Measurements from ENCODE around the gene LGR6.

LGR6 gene

DNA sequence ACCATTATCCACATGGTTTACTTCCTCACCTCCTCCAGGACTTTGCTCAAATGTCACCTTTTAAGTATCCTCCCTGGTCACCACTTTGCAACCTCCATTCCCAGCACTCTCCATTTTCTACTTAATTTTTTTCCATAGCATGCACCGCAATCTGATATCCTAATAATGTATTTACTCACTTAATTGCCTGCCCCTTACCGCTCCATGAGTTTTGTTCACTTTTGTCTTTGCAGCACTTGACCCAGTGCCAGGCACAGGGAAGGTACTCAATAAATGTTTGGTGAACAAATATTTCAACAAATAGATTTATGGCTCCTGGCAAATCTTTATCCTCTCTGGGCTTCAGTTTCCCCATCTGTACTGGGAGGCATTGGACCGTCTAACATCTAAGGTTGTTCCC lies 94.6 kb downstream of the LGR6 start:
- H3K9me3 ChIP-seq (ENCODE audit: insufficient read depth, low read depth, low read length) = no peaks in the 10 kb centered on the region
- H2BK120ac ChIP-seq (ENCODE audit: insufficient read depth, low read length, poor library complexity) = no peak overlapping the region
- no peak overlapping the region for H4K12ac ChIP-seq (ENCODE audit: low read depth, low read length)
- H2AFZ ChIP-seq (ENCODE audit: insufficient read depth, low read length, poor library complexity) = no peak overlapping the region
- H3K18ac ChIP-seq (ENCODE audit: low read length) = no peak overlapping the region
- no peak overlapping the region for H3K9ac ChIP-seq (ENCODE audit: low read length)
- no peak overlapping the region for H2AK5ac ChIP-seq (ENCODE audit: low read length)
- no peak for DNase-seq
- no peak overlapping the region for H2BK12ac ChIP-seq (ENCODE audit: low read length)
- H4K91ac ChIP-seq (ENCODE audit: low read depth, low read length) = no peak overlapping the region
- H2BK5ac ChIP-seq (ENCODE audit: low read depth, low read length, poor library complexity) = no peak overlapping the region
- H3K27me3 ChIP-seq (ENCODE audit: insufficient read depth, low read length) = no peaks in the 10 kb centered on the region
- peaks cover 0 to 5% of the 10 kb centered on the region in 2 experiments for H3K4me1 ChIP-seq (ENCODE audit: control insufficient read depth in 1 of 2, insufficient read depth in 2 of 2, low read length in 2 of 2)
- no peak overlapping the region for H3K14ac ChIP-seq (ENCODE audit: low read length)
- H3K4me2 ChIP-seq (ENCODE audit: low read length) = no peak overlapping the region
- H3K79me1 ChIP-seq (ENCODE audit: low read length) = no peaks in the 10 kb centered on the region
- no peak overlapping the region for H3K27ac ChIP-seq (ENCODE audit: low read depth, low read length)
- no peak overlapping the region for H4K8ac ChIP-seq (ENCODE audit: low read depth, low read length)
- H3K4me3 ChIP-seq (ENCODE audit: low read depth, low read length) = no peak overlapping the region
- H3K79me2 ChIP-seq (ENCODE audit: control insufficient read depth, insufficient read depth, low read length, poor library complexity) = no peaks in the 10 kb centered on the region
- no CpG with 5 or more reads among the region's 3 CpGs for WGBS (ENCODE audit: extremely low coverage, insufficient coverage, insufficient read length)
- no peaks in the 10 kb centered on the region for H3K36me3 ChIP-seq (ENCODE audit: control insufficient read depth in 1 of 2, insufficient read depth in 2 of 2, low read length in 2 of 2)
- no peak overlapping the region for H3K4ac ChIP-seq (ENCODE audit: low read depth, low read length)
- no peak overlapping the region for H3K23ac ChIP-seq (ENCODE audit: low read length)

DNA sequence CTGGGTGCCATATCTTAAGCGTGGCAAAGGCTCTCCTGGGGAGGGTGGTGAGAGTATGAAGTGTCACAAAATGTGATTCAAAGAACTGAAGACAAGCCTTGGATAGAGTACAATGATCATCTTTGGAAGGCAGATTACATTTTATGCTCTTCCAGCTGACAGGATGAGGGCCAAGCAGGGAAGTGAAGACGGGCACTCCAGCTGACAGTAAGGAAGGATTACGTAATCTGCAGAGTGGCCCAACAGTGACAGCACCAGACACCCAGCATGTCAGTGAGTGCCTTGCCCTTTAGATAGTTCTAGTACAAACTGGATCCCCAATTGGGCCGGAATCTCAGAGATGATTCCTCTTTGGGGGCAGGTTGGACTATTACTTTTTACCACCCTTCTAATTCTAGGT lies 95.4 kb downstream of the LGR6 start:
- no peaks in the 10 kb centered on the region for H3K36me3 ChIP-seq (ENCODE audit: control insufficient read depth in 1 of 2, insufficient read depth in 2 of 2, low read length in 2 of 2)
- no peak overlapping the region for H3K14ac ChIP-seq (ENCODE audit: low read length)
- H3K27me3 ChIP-seq (ENCODE audit: insufficient read depth, low read length) = no peaks in the 10 kb centered on the region
- H4K12ac ChIP-seq (ENCODE audit: low read depth, low read length) = no peak overlapping the region
- H2BK12ac ChIP-seq (ENCODE audit: low read length) = no peak overlapping the region
- no peaks in the 10 kb centered on the region for H3K9me3 ChIP-seq (ENCODE audit: insufficient read depth, low read depth, low read length)
- H3K23ac ChIP-seq (ENCODE audit: low read length) = no peak overlapping the region
- no peak overlapping the region for H3K9ac ChIP-seq (ENCODE audit: low read length)
- no peak for DNase-seq
- no peaks in the 10 kb centered on the region for H3K79me1 ChIP-seq (ENCODE audit: low read length)
- H4K91ac ChIP-seq (ENCODE audit: low read depth, low read length) = no peak overlapping the region
- no peak overlapping the region for H4K8ac ChIP-seq (ENCODE audit: low read depth, low read length)
- no peak overlapping the region for H2AK5ac ChIP-seq (ENCODE audit: low read length)
- H3K4me1 ChIP-seq (ENCODE audit: control insufficient read depth in 1 of 2, insufficient read depth in 2 of 2, low read length in 2 of 2) = peaks cover 0 to 5% of the 10 kb centered on the region in 2 experiments
- H2BK120ac ChIP-seq (ENCODE audit: insufficient read depth, low read length, poor library complexity) = no peak overlapping the region
- no peak overlapping the region for H3K18ac ChIP-seq (ENCODE audit: low read length)
- no peak overlapping the region for H3K4ac ChIP-seq (ENCODE audit: low read depth, low read length)
- no peak overlapping the region for H2BK5ac ChIP-seq (ENCODE audit: low read depth, low read length, poor library complexity)
- WGBS (ENCODE audit: extremely low coverage, insufficient coverage, insufficient read length) = no CpG with 5 or more reads among the region's 4 CpGs
- H3K4me3 ChIP-seq (ENCODE audit: low read depth, low read length) = no peak overlapping the region
- H3K27ac ChIP-seq (ENCODE audit: low read depth, low read length) = no peak overlapping the region
- no peak overlapping the region for H2AFZ ChIP-seq (ENCODE audit: insufficient read depth, low read length, poor library complexity)
- no peak overlapping the region for H3K4me2 ChIP-seq (ENCODE audit: low read length)
- no peaks in the 10 kb centered on the region for H3K79me2 ChIP-seq (ENCODE audit: control insufficient read depth, insufficient read depth, low read length, poor library complexity)

DNA sequence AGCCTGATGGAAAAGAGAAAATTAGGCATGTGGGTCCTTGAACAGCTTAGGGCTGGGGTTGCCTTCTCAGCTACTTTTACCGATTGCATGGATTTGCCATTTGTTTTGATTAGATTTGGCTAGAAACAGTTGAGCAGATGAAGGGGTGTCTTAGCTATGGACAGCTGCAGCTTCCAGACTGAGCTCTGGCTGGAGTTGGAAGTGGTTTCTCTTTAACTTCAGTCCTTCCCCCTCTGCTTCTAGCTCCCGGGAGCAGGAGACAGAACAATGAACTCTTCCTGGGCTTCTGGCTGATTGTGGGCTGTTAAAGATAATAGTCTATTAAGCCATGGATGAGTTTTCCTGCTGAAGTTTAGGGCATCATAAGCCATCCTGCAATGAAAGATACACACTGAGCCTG lies 97.4 kb downstream of the LGR6 start:
- Histone ChIP-seq H2BK12ac (ENCODE audit: low read length) (no peak overlapping the region), H3K4me3 (ENCODE audit: low read depth, low read length) (no peak overlapping the region), H2AFZ (ENCODE audit: insufficient read depth, low read length, poor library complexity) (no peak overlapping the region)

DNA sequence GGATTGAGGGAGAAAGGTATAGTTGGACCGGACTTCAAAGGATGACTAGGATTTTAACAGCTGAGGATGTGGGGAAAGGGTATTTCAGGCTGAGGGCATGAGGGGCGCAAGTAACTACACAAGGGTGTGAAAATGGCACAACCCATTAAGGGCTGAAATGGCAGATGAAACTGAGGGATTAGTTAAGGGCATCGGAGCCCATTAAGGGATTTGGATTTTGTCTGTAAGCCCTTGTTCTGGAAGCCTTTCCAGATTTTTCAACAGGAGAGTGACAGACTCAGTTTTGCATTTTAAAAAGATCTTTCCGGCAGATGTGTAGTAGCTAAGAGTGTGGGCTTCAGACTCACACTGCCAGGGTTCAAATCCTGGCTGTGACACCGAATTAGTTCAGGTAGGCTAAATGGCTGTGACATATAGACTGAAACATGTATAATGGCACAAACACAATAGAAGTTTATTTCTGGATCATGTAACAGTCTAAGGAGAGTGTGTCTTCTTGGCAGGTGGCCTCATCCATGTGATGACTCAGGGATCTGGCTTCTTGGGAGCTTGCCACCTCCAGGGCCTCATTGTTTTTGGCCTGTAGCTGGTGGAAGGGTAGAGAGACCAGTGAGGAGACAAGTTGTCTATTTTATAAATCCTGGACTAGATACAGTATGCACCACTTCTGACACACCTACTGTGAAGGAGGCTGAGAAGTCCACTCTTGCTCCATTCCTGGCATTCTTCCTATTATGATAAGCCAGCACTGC lies 98.5 kb downstream of the LGR6 start:
- H3K36me3 ChIP-seq (ENCODE audit: control insufficient read depth in 1 of 2, insufficient read depth in 2 of 2, low read length in 2 of 2) = no peaks in the 10 kb centered on the region
- peak in 1 of 2 donors; percentile 24 for DNase-seq
- H3K9ac ChIP-seq (ENCODE audit: low read length) = no peak overlapping the region
- H3K27me3 ChIP-seq (ENCODE audit: insufficient read depth, low read length) = no peaks in the 10 kb centered on the region
- no peak overlapping the region for H2AK5ac ChIP-seq (ENCODE audit: low read length)
- H2BK12ac ChIP-seq (ENCODE audit: low read length) = no peak overlapping the region
- no peak overlapping the region for H3K14ac ChIP-seq (ENCODE audit: low read length)
- no peak overlapping the region for H2BK120ac ChIP-seq (ENCODE audit: insufficient read depth, low read length, poor library complexity)
- no peak overlapping the region for H3K4ac ChIP-seq (ENCODE audit: low read depth, low read length)
- H4K91ac ChIP-seq (ENCODE audit: low read depth, low read length) = no peak overlapping the region
- H2AFZ ChIP-seq (ENCODE audit: insufficient read depth, low read length, poor library complexity) = no peak overlapping the region
- H2BK5ac ChIP-seq (ENCODE audit: low read depth, low read length, poor library complexity) = no peak overlapping the region
- H3K18ac ChIP-seq (ENCODE audit: low read length) = no peak overlapping the region
- no peaks in the 10 kb centered on the region for H3K79me1 ChIP-seq (ENCODE audit: low read length)
- H3K4me3 ChIP-seq (ENCODE audit: low read depth, low read length) = no peak overlapping the region
- no peak overlapping the region for H3K4me2 ChIP-seq (ENCODE audit: low read length)
- no CpG with 5 or more reads among the region's 5 CpGs for WGBS (ENCODE audit: extremely low coverage, insufficient coverage, insufficient read length)
- H3K4me1 ChIP-seq (ENCODE audit: control insufficient read depth in 1 of 2, insufficient read depth in 2 of 2, low read length in 2 of 2) = peaks cover 0 to 4% of the 10 kb centered on the region in 2 experiments
- H3K23ac ChIP-seq (ENCODE audit: low read length) = no peak overlapping the region
- no peaks in the 10 kb centered on the region for H3K79me2 ChIP-seq (ENCODE audit: control insufficient read depth, insufficient read depth, low read length, poor library complexity)
- no peaks in the 10 kb centered on the region for H3K9me3 ChIP-seq (ENCODE audit: insufficient read depth, low read depth, low read length)
- H4K8ac ChIP-seq (ENCODE audit: low read depth, low read length) = no peak overlapping the region
- no peak overlapping the region for H4K12ac ChIP-seq (ENCODE audit: low read depth, low read length)
- H3K27ac ChIP-seq (ENCODE audit: low read depth, low read length) = no peak overlapping the region

More for the DNA sequence above, 97.4 kb downstream of the LGR6 start:
- no peak overlapping the region for H3K4ac ChIP-seq (ENCODE audit: low read depth, low read length)
- no peaks in the 10 kb centered on the region for H3K79me2 ChIP-seq (ENCODE audit: control insufficient read depth, insufficient read depth, low read length, poor library complexity)
- no peak overlapping the region for H3K18ac ChIP-seq (ENCODE audit: low read length)
- no peak overlapping the region for H3K4me2 ChIP-seq (ENCODE audit: low read length)
- no peaks in the 10 kb centered on the region for H3K27me3 ChIP-seq (ENCODE audit: insufficient read depth, low read length)
- H3K4me1 ChIP-seq (ENCODE audit: control insufficient read depth in 1 of 2, insufficient read depth in 2 of 2, low read length in 2 of 2) = peaks cover 2 to 3% of the 10 kb centered on the region in 2 experiments
- no peaks in the 10 kb centered on the region for H3K36me3 ChIP-seq (ENCODE audit: control insufficient read depth in 1 of 2, insufficient read depth in 2 of 2, low read length in 2 of 2)
- H4K8ac ChIP-seq (ENCODE audit: low read depth, low read length) = no peak overlapping the region
- H4K91ac ChIP-seq (ENCODE audit: low read depth, low read length) = no peak overlapping the region
- no peaks in the 10 kb centered on the region for H3K79me1 ChIP-seq (ENCODE audit: low read length)
- H2BK5ac ChIP-seq (ENCODE audit: low read depth, low read length, poor library complexity) = no peak overlapping the region
- no peak overlapping the region for H3K23ac ChIP-seq (ENCODE audit: low read length)
- H3K14ac ChIP-seq (ENCODE audit: low read length) = no peak overlapping the region
- H3K27ac ChIP-seq (ENCODE audit: low read depth, low read length) = no peak overlapping the region
- no peak for DNase-seq
- no peak overlapping the region for H4K12ac ChIP-seq (ENCODE audit: low read depth, low read length)
- WGBS (ENCODE audit: extremely low coverage, insufficient coverage, insufficient read length) = no CpG with 5 or more reads among the region's 2 CpGs
- H3K9me3 ChIP-seq (ENCODE audit: insufficient read depth, low read depth, low read length) = no peaks in the 10 kb centered on the region
- no peak overlapping the region for H2BK120ac ChIP-seq (ENCODE audit: insufficient read depth, low read length, poor library complexity)
- no peak overlapping the region for H2AK5ac ChIP-seq (ENCODE audit: low read length)
- peak overlapping the region; percentile 44 for H3K9ac ChIP-seq (ENCODE audit: low read length)

All from trophoblast cell (in vitro differentiated cells and primary cell).